ENCODE measurements around the gene NFYC. TPM values are rescaled to one million over a fixed set of nuclear protein-coding genes. Genes with fewer than 3 reads are reported as not detected.

The NFYC gene
- total and polyA plus RNA-seq, 7 donors = 45.8 to 69.0 (median 58.6) TPM

DNA sequence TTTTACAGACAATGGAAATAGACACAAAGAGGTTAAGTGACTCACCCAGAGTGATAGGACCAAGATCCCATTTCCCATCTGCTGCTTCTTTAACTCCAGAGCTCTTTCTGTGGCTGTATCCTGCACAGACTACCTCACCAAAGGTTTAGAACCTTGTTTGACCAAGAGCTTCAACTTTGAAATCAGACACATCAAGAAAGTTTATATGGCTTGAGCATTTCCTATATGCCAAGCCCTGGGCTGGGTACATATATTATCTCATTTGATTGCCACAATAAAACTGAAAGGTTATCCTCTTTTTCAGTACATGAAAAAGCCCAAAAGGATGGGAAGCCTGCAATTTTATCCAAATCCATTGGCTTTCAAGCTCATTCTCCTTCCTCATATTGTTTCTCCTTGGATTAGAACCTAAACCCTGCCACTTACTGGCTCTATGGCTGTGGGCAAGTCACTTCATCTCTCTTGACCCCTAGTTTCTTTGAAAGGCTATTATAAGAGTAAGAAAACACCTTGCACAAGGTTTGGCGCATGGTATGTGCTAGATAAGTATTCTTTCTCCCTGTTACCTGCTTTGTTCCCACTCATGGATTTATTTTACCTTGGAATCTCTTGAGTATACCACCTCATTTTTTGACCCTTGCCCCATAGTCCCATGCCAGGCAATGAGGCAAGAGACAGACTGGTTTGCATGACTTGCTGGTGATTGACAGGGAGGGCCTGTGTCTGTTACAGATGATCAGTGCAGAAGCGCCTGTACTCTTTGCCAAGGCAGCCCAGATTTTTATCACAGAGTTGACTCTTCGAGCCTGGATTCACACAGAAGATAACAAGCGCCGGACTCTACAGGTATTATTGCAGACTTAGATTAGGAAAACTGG lies 57.6 kb downstream of the NFYC start:
- TF ChIP-seq, protein P1, sequence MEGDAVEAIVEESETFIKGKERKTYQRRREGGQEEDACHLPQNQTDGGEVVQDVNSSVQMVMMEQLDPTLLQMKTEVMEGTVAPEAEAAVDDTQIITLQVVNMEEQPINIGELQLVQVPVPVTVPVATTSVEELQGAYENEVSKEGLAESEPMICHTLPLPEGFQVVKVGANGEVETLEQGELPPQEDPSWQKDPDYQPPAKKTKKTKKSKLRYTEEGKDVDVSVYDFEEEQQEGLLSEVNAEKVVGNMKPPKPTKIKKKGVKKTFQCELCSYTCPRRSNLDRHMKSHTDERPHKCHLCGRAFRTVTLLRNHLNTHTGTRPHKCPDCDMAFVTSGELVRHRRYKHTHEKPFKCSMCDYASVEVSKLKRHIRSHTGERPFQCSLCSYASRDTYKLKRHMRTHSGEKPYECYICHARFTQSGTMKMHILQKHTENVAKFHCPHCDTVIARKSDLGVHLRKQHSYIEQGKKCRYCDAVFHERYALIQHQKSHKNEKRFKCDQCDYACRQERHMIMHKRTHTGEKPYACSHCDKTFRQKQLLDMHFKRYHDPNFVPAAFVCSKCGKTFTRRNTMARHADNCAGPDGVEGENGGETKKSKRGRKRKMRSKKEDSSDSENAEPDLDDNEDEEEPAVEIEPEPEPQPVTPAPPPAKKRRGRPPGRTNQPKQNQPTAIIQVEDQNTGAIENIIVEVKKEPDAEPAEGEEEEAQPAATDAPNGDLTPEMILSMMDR (IDR thresholded peaks at IDR 0.05) = no peak
- intact Hi-C loops (cut with DNase I) = no loop called here
- H3K4me1 ChIP-seq = peaks cover 36% of the 10 kb centered on the region
- WGBS, 3 donors = 48 to 60% (median 50%) methylated on average over 5 of the region's 5 CpGs
- ATAC-seq (peak; percentile 94 to 97 (median 96)), DNase-seq (peak in 1 of 2 donors; percentile 26)
- H3K9me3 ChIP-seq = no peaks in the 10 kb centered on the region
- peaks cover 6 to 66% of the 10 kb centered on the region in 2 donors for H3K36me3 ChIP-seq (ENCODE audit: insufficient read depth in 1 of 2, low read depth in 1 of 2)
- no peaks in the 10 kb centered on the region for H3K27me3 ChIP-seq (ENCODE audit: insufficient read depth in 3 of 3, low read length in 2 of 3)
- no peak overlapping the region for H3K4me3 ChIP-seq
- H3K27ac ChIP-seq = peak overlapping the region; percentile 81

DNA sequence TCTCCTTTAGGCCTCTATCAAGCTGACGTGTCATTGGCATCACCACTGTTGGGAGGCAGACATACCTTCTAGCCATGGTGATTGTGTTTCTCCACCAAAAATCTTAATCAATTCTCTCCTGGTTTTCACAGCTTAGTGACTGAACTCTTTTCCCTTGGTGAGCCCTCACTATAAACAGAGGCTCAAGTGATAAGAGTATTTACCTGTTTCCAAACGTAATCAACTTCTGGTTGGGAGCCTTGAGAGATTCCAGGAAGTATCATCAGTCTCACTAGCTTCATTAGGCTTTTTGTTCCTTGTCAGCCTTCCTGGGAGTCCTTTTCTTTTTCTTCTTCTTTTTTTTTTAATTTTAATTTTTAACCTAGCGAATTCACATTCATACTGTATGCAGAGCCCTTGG lies 58.3 kb downstream of the NFYC start:
- no peaks in the 10 kb centered on the region for H3K27me3 ChIP-seq (ENCODE audit: insufficient read depth in 3 of 3, low read length in 2 of 3)
- peak overlapping the region; percentile 81 for H3K27ac ChIP-seq
- TF ChIP-seq, protein P1 (IDR thresholded peaks at IDR 0.05) = no peak
- DNase-seq (no peak), ATAC-seq (peak in 3 of 4 donors; percentile 29 to 43 (median 41))
- H3K4me1 ChIP-seq = peaks cover 41% of the 10 kb centered on the region
- peaks cover 7 to 73% of the 10 kb centered on the region in 2 donors for H3K36me3 ChIP-seq (ENCODE audit: insufficient read depth in 1 of 2, low read depth in 1 of 2)
- H3K9me3 ChIP-seq = no peaks in the 10 kb centered on the region
- no peak overlapping the region for H3K4me3 ChIP-seq
- 68 to 78% (median 68%) methylated on average over 3 of the region's 3 CpGs for WGBS, 3 donors
- intact Hi-C loops (cut with DNase I) = no loop called here

DNA sequence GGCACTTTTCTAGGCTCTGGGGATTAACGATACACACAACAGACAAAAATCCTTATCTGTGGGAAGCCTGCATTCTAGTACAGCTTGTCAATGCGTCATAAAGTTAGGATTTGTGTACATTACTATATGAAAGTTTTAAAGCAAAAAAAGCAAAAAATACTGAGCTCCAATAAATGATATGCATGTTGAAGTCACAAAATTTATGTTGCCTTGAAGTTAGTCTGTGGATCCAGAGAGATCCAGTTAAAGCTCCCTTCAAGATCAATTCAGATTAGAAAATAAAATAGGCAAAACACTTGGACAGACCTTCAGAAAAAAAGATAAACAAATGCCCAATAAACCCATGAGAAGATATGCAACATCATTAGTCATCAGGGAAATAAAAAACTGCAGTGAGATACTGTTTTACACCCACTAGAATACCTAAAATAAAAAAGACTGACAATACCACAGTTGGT lies 59.0 kb downstream of the NFYC start:
- Histone ChIP-seq H3K27me3 (ENCODE audit: insufficient read depth in 3 of 3, low read length in 2 of 3) (no peaks in the 10 kb centered on the region), H3K27ac (peak overlapping the region; percentile 81), H3K9me3 (no peaks in the 10 kb centered on the region), H3K4me3 (no peak overlapping the region), H3K36me3 (ENCODE audit: insufficient read depth in 1 of 2, low read depth in 1 of 2) (peaks cover 7 to 80% of the 10 kb centered on the region in 2 donors), H3K4me1 (peaks cover 41% of the 10 kb centered on the region)
- 94 to 95% (median 95%) methylated on average over 2 of the region's 2 CpGs for WGBS, 3 donors
- TF ChIP-seq, protein P1 (IDR thresholded peaks at IDR 0.05) = no peak
- DNase-seq (no peak), ATAC-seq (no peak)
- intact Hi-C loops (cut with DNase I) = no loop called here

DNA sequence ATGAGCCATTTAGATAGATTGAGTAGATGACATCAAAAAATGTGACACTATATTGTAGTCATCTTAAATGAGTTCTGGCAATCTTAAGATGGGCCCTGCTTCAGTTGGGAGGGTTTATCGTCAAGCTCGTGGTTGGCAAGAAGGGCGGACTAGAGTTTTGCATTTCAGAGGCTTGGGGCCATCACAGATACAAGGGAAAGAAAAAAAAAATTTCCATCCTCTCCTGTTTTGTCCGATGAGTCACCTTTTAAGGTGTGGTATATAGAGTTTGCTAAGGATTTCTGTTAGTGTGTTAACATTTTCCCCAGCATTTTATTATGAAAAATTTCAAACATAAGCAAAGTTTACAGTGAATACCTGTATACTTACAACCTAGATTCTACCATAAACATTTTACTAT lies 60.3 kb downstream of the NFYC start:
- Histone ChIP-seq H3K36me3 (ENCODE audit: insufficient read depth in 1 of 2, low read depth in 1 of 2) (peaks cover 7 to 93% of the 10 kb centered on the region in 2 donors), H3K4me1 (peaks cover 45% of the 10 kb centered on the region), H3K27me3 (ENCODE audit: insufficient read depth in 3 of 3, low read length in 2 of 3) (no peaks in the 10 kb centered on the region), H3K27ac (peak overlapping the region; percentile 69), H3K4me3 (no peak overlapping the region), H3K9me3 (no peaks in the 10 kb centered on the region)
- 65 to 73% (median 68%) methylated on average over 4 of the region's 4 CpGs for WGBS, 3 donors
- no peak for ATAC-seq
- no peak for DNase-seq
- intact Hi-C loops (cut with DNase I) = no loop called here
- TF ChIP-seq, protein P1 (IDR thresholded peaks at IDR 0.05) = no peak

All from psoas muscle (tissue), 8 donors.